Activated CD4-positive, CD25-positive, alpha-beta regulatory T cell (primary cell): ENCODE data around the gene IL1R1.
A peak's percentile ranks its signal among the peaks of the same experiment; 100 is the strongest.
"Not testable (repeated sequence)": the region's sequence is repeated elsewhere in the genome, so short reads cannot be mapped to it uniquely, and the experiment has no call there.

ENCODE experiments used
- DNase-seq, 4 experiments: peaks; one replicate each; lab custom pipeline; 2025; lab: John Stamatoyannopoulos, UW

IL1R1 gene, protein sequence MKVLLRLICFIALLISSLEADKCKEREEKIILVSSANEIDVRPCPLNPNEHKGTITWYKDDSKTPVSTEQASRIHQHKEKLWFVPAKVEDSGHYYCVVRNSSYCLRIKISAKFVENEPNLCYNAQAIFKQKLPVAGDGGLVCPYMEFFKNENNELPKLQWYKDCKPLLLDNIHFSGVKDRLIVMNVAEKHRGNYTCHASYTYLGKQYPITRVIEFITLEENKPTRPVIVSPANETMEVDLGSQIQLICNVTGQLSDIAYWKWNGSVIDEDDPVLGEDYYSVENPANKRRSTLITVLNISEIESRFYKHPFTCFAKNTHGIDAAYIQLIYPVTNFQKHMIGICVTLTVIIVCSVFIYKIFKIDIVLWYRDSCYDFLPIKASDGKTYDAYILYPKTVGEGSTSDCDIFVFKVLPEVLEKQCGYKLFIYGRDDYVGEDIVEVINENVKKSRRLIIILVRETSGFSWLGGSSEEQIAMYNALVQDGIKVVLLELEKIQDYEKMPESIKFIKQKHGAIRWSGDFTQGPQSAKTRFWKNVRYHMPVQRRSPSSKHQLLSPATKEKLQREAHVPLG

DNA sequence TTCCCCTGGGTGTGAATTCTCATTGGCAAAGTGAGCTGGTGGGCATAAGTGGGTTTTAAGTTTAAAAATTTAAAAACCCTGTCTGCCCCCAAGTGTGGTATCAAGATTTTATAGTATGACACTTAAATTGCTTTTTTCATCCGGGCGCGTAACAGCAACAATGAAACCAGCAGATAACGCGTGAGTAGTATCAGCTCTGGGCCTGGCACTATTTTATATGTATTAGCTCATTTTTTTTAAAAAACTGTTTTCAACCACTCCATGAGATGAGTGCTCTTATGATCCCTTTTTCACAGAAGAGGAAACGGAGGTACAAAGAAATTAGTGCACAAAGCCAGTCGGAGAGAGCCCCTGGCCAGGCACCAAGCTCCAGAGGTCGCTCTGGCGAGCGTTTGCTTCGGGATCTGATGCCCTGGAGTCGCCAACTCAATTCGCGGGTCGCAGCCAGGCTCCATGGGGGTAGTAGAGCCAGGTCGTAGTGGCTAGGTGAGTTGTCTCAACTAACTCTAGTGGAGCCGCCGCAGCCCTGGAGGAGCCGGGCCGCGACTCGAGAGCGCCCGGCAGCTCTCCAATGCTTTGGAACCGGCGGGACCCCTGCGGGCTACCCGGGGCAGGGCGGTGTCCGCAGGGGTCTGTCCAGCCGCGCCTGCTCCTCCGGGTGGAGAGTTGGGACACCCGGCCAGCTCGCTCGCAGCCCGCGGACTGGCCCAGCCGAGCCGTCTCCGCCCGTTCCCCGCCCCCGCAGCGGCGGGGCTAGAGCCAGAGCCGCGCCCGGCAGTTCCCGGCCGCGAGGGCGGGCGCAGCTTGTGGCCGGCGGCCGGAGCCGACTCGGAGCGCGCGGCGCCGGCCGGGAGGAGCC is at the start of gene IL1R1:
Gene IL1R1 (plus strand): TSS at position 777 of the 859 bp plus-strand sequence. CDS start 14,979 bp downstream, outside the sequence.
- DNase-seq: peak in 1 of 4 experiments; percentile 21

DNA sequence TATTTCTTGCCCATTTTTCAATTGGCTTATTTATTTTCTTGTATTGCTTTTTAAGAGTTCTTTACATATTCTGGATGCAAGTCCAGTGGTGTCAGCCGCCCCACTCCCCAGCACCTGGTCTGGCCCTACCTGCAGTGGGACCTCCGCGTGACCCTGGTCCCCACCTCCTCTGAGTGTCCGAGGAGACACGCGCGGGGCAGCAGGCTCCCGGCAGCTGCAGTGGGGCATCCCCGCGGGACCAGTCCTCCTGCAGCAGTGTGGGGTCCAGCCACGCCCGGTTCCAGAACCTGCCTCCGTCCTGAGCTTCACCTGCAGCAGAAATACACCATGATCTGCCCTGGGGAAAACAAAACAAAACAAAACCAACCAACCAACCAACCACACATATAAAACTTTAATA is 48.9 kb upstream of the IL1R1 start:
- DNase-seq: no peak

DNA sequence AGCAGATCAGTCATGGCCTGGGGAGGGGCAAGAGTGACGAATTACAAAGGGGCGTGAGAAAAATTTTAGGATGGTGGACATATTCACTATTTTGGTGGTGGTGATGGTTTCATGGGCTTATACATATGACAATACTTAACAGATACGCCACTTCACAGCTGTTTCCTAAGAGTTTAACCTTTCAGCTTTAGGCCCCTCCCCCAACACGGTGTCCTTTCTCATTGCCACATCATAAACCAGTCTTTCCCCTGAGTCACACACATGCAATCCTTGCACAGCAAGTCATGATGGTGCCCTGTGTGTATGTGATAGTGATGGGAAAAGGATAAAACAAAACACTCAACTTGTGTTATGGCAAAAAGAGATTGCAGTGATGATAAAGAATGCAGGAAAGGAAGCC is 47.6 kb upstream of the IL1R1 start:
- DNase-seq: peak in 1 of 4 experiments; percentile 17

DNA sequence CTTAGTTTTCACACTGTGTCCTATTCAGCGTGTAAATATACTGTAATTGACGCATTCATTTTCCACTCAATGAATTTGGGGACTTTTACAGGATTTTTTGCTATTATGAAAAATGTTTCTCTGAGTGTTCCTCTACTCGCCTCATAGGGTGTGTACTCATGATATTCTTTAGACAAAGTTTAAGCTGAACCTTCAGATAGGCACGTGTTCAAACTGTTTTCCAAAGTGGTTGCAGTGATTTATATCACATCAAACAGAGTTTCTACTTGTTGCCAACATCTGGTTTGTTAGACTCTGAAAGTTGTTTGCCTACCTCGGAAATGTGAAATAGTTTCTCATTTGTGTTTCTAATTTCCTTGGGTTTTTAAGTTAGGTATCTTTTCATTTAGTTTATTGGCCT is 46.4 kb upstream of the IL1R1 start:
- no peak for DNase-seq

DNA sequence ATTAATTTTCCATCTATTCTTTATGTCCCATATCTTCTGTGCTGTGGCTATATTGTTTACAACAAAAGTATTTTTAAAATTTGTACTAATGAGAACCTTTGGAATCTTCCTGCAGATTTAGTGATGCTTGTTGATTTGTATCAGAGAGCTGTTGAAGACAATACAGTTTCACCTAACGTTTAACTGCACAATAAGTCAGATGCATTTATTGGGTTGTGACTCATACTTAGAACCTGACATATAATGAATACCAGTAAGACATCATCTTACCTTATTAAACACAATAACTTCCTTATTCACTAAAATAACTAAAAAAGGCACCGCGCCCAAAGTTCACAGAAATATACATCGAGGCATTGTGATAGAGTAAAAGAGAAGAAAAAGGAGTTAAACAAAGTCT is 43.8 kb upstream of the IL1R1 start:
- DNase-seq: no peak

DNA sequence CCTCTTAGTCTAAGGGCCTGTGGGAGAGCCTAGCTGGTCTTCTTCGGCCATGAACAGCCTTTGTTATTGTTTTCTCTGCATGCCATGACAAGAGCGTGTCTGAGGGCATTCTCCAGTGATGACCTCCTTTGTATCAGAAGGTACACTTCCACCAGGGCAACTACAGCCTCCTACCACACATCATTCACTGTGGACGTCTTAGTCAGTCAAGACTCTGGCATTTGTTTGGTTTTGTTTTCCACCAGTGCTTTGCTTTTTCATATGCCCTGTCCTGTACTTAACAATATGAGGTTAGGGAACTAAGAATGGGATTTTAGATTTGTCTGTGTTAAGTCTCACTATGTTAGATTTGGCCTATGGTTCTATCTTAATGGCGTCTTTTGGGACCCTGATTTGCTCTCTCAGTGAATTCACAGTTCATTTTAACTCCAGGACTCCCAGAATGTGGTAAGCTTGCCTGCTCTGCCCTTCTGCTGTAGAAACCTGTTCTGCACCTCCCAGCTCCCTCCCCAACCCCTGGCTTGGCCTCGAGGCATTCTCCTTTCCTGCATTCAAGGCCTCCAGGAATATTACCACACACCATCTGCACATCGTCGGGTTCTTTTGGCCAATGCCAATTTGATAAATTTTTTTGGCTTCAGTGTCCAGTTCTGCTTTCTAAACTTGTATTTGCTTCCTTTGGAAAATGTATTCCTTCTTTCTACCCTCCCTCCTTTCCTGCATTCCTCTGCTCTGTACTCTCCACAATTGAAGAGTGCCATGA is 42.8 kb upstream of the IL1R1 start:
- no peak for DNase-seq

DNA sequence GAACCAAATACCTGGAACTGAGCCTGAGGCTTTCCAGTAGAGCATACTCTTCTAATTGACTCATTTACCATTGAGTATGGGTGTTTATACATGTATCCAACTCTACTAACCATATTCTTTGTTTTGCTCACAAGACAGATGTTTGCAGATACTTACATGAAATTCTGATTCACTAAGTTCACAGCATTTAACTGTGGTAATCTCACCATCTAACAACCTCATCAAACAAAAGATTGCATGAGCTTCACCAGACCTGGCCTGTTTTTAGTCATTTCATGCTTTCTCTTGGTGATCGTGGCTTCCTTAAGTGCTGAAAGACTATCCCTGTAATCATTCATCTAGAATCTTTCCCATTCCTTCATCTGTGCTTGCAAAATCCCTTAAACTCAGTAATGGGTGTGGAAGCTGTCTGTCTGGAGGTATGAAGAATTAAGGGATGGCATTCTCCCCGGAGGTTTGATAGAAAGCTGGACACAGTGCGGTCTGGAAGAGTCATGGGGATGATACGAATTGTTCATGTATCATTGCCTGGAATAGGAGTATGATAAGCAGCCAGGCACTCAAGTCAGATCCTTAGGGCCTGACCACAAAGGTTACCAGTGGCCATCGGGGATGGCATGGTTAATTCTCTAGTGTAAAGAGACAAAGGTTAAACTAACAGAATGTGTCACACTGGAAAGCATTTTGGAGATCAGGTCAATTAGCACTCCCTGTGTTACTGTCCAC is 42.0 kb upstream of the IL1R1 start:
- DNase-seq: no peak

DNA sequence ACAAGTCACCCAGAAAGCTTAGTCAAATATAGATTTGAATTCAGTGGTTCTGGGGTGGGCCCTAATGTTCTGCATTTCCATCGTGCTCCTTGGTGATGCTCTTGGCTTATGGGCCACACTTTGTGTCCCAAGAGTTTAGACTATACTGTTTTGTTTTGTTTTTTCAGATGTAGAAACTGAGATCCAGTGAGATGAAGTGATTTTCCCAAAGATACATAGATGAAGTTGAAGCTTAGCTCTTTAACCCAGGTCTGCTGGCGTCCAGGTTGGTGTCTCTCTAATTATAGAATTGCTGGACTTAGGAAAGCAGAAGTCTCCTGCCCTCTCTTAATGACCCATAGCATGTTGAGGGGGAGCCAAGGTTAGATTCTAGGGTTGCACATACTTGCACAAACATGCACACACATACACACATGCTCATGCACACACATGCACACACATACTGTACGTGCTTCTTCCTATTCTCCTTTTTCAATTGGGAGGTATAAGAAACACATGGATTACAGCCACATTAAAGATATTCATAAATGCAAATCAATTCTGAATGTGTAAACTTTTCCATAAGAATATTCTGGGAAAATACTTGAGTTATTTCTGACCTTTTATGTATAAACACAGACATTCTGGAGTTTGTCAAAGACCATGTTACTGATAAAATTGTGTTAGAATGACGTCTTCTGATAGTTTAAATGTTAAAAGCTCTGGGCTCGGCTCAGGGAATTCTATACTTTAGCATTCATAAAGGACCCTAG is 41.3 kb upstream of the IL1R1 start:
- no peak for DNase-seq

DNA sequence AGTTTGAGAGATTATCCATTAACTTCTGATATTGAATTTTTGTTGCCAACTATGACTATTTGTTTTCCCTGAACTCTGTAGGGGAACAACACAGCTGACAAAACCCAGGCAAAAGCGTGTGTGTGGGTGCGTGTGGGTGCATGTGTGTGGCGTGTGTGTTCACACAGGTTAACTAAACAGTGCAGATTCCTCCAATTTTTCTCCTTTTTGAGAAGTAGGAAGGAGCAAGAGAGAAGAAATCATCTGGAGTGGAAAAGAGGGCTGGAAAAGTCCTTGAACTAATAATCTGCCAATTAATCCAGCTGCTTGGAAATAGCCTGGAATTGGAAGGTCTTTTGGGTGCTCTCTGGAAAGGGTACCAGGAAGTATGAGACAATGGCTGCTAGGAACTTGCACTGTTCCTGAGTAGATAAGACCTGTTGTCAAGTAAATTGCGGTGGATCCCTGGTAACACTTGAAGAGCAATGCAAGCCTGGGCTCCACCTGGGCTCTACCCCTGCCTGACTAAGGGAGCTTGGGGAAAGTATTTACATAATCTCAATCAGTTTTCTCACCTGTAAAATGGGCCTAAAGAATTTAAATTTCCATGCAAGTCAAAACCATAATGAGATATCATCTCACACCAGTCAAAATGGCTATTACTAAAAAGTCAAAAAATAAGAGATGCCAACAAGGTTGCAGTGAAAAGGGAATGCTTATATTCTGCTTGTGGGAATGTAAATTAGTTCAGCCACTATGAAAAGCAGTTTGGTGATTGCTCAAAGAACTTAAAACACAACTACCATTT is 40.5 kb upstream of the IL1R1 start:
- DNase-seq: no peak

DNA sequence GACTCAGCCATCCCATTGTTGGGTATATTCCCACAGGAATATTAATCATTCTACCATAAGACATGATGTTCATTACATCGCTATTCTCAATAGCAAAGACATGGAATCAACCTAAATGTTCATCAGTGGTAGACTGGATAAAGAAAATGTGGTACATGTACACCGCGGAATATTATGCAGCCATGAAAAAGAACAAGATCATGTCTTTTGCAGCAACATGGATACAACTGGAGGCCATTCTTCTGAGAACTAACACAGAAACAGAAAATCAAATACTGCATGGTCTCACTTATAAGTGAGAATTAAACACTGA is 40.0 kb upstream of the IL1R1 start:
- DNase-seq: not testable (repeated sequence)

DNA sequence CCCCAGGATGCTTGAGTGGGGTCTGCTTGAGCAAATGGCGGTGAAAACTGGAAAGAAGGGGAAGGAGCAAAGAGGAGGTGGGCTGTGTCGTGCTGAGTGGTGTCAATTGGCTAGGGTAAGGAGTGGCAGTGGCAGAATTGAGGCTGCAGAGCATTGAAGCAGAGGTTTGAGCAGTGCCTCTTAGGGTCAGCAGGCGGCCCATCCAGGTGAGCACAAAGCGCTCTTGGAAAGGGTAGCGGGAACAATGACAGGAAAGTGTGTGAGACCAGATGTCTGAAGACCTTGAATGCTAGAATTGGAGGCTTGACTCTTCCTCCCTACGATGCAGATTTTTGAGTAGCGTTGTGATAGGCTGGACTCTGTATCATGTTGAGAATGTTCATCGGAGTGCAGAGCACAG is 39.3 kb upstream of the IL1R1 start:
- DNase-seq: no peak

DNA sequence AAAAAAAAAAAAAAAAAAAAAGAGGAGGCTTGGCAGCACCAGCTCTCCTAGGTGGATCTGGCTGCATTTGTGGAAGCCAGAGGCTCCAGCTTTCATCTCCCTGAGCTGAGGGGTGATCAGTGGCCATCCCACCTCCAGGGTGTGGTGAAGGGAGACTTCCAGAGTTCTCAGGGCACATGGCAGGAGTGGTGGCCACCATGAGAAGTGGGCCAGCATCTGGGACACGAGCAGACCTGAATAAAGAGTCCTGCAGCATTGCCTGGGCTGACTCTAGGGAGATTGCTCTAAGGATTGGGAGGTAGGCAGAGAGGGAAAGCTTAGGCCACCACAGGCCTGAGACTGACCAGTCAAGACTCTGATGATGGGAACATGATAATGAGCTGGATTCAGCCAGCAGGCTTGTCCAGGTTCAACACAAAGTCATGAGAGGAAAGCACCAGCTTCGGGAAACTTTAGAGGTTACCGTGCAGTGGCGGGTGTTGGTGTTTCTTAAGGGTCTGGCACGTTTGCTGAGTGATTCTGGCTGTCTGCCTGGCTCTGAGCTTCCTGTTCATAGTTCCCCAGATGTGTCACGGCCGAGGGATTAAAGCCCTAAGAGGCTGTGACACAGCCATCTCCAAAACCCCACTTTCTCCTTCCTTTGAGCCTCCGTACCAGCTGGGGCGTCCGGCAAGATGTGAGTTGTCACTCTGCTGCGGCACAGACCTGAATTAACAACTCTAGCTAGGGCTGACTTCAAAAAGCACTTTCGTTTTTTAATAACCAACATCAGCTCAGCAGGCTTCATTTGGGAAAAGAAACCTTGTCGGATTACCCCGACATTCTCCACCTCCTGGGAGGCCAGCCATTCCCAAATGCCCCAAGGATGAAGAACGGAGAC is 38.3 kb upstream of the IL1R1 start:
- peak in 2 of 4 experiments; percentile 39 to 51 for DNase-seq

DNA sequence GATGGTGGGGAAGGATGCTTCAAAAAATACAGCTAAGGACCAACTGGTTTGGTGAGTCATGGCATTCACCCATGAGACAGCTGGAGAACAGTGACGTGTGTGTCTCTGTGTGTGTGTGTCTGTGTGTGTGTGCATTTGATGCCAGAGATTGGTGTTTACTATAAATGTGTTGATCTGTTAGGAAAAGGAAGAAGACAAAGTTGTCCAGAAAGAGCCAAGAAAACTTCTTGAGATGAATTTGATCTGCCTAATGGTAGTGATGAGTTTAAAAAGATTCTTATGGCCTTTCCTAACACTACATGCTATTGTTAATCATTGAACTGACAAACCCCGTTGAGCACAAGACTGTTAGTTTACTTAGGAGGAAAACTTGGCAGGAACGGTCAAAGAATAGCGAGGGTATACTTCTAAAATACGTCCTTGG is 36.4 kb upstream of the IL1R1 start:
- no peak for DNase-seq

DNA sequence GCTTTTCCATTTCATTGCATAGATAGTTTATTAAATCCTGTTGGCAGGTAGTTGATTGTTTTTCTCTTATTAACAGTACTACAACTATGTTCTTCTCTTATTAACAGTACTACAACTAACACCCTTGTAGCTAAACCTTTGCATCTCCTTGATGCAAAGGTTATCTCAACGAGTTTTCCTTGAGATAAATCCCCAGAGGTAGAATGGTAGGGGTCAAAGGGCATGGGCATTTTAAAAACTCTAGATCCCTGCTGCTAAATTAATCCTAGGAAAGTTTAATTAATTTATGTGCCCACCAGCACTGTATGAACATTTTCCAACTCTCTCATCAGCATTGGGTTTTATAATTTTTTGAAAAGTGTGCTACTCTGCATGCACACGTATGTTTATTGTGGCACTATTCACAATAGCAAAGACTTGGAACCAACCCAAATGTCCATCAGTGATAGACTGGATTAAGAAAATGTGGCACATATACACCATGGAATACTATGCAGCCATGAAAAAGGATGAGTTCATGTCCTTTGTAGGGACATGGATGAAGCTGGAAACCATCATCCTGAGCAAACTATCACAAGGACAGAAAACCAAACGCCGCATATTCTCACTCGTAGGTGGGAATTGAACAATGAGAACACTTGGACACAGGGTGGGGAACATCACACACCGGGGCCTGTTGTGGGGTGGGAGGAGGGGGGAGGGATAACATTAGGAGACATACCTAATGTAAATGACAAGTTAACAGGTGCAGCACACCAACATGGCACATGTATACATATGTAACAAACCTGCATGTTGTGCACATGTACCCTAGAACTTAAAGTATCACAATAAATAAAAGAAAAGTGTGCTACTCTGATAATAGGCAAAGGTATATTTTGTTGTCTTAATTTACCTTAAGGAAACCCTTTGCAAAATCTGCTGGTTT is 35.5 kb upstream of the IL1R1 start:
- not testable (repeated sequence) for DNase-seq

DNA sequence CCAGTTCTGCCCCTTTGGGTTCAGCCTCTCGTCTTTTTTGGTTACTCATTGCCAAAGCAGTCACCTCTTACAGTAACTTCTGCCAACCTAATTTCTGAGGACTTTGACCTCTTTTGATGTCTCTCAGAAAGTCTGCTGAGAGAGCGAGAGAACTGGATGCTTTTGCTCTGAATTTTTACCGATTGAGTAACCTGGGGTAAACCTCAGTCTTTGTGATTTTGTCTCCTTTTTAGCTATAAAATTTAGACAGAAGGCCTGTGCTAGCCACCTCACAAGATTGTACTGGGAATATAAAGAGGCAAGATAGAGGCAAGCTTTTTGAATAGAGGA is 34.8 kb upstream of the IL1R1 start:
- DNase-seq: no peak

DNA sequence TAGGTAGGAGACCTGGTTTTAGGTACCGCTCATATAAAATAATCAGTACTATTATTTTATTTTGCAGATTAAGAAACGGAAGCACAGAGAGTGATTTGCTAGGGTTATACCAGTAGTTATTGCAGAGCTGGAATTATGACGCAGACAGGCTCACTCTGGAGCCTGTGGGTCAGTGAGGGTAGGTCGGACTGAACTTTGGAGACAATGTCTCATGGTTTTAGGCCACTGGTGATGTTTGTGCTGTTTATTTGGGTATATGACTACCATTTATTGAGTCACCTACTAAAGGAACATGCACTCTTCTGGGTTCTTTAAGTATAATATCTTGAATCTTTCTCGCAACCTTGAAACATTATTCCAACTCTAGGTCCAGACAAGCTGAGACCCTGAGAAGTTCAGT is 33.5 kb upstream of the IL1R1 start:
- no peak for DNase-seq

DNA sequence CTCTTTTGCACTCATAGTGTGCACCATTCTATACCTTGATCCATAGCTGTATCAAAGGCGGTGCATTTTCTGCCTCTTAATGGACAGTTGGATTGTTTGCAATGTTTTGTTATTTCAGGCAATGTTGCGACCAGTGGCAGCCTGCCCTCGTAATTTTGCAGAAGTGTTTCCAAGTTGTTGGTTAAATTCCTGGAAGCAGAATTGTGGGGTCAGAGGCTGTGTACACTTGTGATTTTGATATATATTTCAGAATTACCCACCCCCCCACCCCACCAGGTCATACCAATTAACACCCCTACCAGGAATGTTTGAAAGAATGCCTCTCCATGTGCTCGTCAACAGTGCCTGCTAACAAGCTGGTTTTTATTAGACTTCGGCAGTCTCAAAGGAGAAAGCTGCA is 32.4 kb upstream of the IL1R1 start:
- no peak for DNase-seq
